ENCODE data around the gene NDRG3.

DNA sequence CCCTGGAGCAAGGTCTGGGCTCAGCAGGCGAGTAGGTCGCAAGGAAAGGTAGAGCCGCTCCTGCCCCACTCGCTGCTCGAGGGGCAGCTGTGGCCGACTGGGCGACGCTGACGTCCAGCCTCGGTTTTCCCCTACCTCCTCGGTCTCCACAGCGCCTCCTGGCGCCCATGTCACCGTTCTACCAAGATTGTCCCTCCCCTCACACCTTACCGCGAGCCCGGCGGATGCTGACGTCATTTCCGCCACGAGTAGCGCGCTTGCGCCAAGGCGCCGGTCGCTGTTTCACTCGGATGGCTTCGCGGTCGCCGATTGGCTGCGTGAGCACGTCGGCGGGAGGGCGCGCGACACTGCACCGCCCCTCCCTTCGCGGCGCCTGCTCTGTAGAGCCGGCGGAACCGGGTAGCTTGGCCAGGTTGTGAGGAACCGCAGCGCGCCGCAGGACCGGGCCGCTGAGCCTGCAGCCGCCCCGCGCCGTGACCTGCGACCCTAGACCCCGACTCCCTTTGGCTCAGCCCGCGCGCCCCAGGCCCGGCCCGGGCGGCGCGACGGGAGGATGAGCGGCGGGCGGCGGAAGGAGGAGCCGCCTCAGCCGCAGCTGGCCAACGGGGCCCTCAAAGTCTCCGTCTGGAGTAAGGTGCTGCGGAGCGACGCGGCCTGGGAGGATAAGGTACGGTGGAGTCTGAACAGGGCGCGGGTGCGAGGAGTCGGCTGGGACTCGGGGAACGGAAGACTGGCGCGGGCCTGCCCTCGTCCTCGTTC is 140.3 kb downstream of the NDRG3 start, which contains the start of gene RAB5IF:
- TF ChIP-seq, protein P1, sequence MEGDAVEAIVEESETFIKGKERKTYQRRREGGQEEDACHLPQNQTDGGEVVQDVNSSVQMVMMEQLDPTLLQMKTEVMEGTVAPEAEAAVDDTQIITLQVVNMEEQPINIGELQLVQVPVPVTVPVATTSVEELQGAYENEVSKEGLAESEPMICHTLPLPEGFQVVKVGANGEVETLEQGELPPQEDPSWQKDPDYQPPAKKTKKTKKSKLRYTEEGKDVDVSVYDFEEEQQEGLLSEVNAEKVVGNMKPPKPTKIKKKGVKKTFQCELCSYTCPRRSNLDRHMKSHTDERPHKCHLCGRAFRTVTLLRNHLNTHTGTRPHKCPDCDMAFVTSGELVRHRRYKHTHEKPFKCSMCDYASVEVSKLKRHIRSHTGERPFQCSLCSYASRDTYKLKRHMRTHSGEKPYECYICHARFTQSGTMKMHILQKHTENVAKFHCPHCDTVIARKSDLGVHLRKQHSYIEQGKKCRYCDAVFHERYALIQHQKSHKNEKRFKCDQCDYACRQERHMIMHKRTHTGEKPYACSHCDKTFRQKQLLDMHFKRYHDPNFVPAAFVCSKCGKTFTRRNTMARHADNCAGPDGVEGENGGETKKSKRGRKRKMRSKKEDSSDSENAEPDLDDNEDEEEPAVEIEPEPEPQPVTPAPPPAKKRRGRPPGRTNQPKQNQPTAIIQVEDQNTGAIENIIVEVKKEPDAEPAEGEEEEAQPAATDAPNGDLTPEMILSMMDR (IDR thresholded peaks at IDR 0.05) = peak; percentile 90 to 95 (median 92)
- peak in 1 of 2 donors; percentile 55 for TF ChIP-seq POLR2A (IDR thresholded peaks at IDR 0.05)
- peak; percentile 91 to 100 for TF ChIP-seq POLR2AphosphoS5 (IDR thresholded peaks at IDR 0.05; ENCODE audit: insufficient read depth in 1 of 2, low read depth in 1 of 2)

Data from vagina (tissue), 2 donors.